Measurements from ENCODE around the gene CYP26B1. TPM values are rescaled to one million over a fixed set of nuclear protein-coding genes. Genes with fewer than 3 reads are reported as not detected.

The CYP26B1 gene
- polyA plus RNA-seq, 4 donors, result 14.8 to 18.3 (median 15.8) TPM

- DNase-seq (ENCODE audit: low read depth in 4 of 4, low spot score in 2 of 4), result no peak
Observed at GRCh38 chr2:72131916-72132841, 15.5 kb downstream of the CYP26B1 start.

- no peak for DNase-seq (ENCODE audit: low read depth in 4 of 4, low spot score in 2 of 4)
Observed at GRCh38 chr2:72131371-72131891, 16.2 kb downstream of the CYP26B1 start.

GRCh38 chr2:72130659-72131360 is 16.9 kb downstream of the CYP26B1 start:
- DNase-seq (ENCODE audit: low read depth in 4 of 4, low spot score in 2 of 4), result no peak

GRCh38 chr2:72129681-72130340 is 17.9 kb downstream of the CYP26B1 start:
- DNase-seq (ENCODE audit: low read depth in 4 of 4, low spot score in 2 of 4), result no peak

- DNase-seq (ENCODE audit: low read depth in 4 of 4, low spot score in 2 of 4), result no peak
Observed at GRCh38 chr2:72128843-72129227, 18.8 kb downstream of the CYP26B1 start.

GRCh38 chr2:72128059-72128842 is 19.4 kb downstream of the CYP26B1 start:
- no peak for DNase-seq (ENCODE audit: low read depth in 4 of 4, low spot score in 2 of 4)

GRCh38 chr2:72127401-72128058 is 20.1 kb downstream of the CYP26B1 start:
- DNase-seq (ENCODE audit: low read depth in 4 of 4, low spot score in 2 of 4), result no peak

GRCh38 chr2:72126186-72127100 is 21.2 kb downstream of the CYP26B1 start:
- DNase-seq (ENCODE audit: low read depth in 4 of 4, low spot score in 2 of 4), result no peak

GRCh38 chr2:72124376-72124775 is 23.3 kb downstream of the CYP26B1 start:
- no peak for DNase-seq (ENCODE audit: low read depth in 4 of 4, low spot score in 2 of 4)

- no peak for DNase-seq (ENCODE audit: low read depth in 4 of 4, low spot score in 2 of 4)
Observed at GRCh38 chr2:72121153-72121552, 26.5 kb downstream of the CYP26B1 start.

- no peak for DNase-seq (ENCODE audit: low read depth in 4 of 4, low spot score in 2 of 4)
Observed at GRCh38 chr2:72118951-72119350, 28.7 kb downstream of the CYP26B1 start.

GRCh38 chr2:72118386-72118785 is 29.3 kb downstream of the CYP26B1 start:
- no peak for DNase-seq (ENCODE audit: low read depth in 4 of 4, low spot score in 2 of 4)

GRCh38 chr2:72117718-72118117 is 29.9 kb downstream of the CYP26B1 start:
- DNase-seq (ENCODE audit: low read depth in 4 of 4, low spot score in 2 of 4), result no peak

- no peak for DNase-seq (ENCODE audit: low read depth in 4 of 4, low spot score in 2 of 4)
Observed at GRCh38 chr2:72117029-72117428, 30.6 kb downstream of the CYP26B1 start.

GRCh38 chr2:72116081-72116533 is 31.6 kb downstream of the CYP26B1 start:
- no peak for DNase-seq (ENCODE audit: low read depth in 4 of 4, low spot score in 2 of 4)

GRCh38 chr2:72115110-72116080 is 32.3 kb downstream of the CYP26B1 start:
- DNase-seq (ENCODE audit: low read depth in 4 of 4, low spot score in 2 of 4), result no peak

- no peak for DNase-seq (ENCODE audit: low read depth in 4 of 4, low spot score in 2 of 4)
Observed at GRCh38 chr2:72114693-72115051, 33.0 kb downstream of the CYP26B1 start.
